ENCODE measurements around the gene OMP.

OMP gene

GRCh38 chr11:77122576-77123212 is 20.1 kb downstream of the OMP start:
- CTCF ChIA-PET = interaction anchor here (1.0 to 14.0 kb wide), 8 partner anchors 3 to 426 kb away, joined by 3 to 209 read pairs (median 6); partner anchors contain the start of gene MYO7A
- POLR2A ChIA-PET = interaction anchor here (1.7 kb wide), 1 partner anchor 56 kb away, joined by 4 read pairs; the partner anchor contains the start of gene CAPN5
- no peak for TF ChIP-seq CTCF (IDR thresholded peaks at IDR 0.05; ENCODE audit: insufficient read depth, low read length, missing control alignments)
- no peak overlapping the region for H3K4me3 ChIP-seq (ENCODE audit: low read depth, low read length)
- no peak for DNase-seq (ENCODE audit: low read depth, low spot score)

- H3K4me3 ChIP-seq (ENCODE audit: low read depth, low read length) = no peak overlapping the region
- no peak for DNase-seq (ENCODE audit: low read depth, low spot score)
- POLR2A ChIA-PET = interaction anchor here (1.7 kb wide), 1 partner anchor 57 kb away, joined by 4 read pairs; the partner anchor contains the start of gene CAPN5
- TF ChIP-seq CTCF (IDR thresholded peaks at IDR 0.05; ENCODE audit: insufficient read depth, low read length, missing control alignments) = no peak
- CTCF ChIA-PET = interaction anchor here (1.0 to 13.5 kb wide), 6 partner anchors 8 to 495 kb away, joined by 3 to 209 read pairs (median 5); no protein-coding TSS in a partner anchor
Observed at GRCh38 chr11:77123591-77123990, 21.0 kb downstream of the OMP start.

- no peak for TF ChIP-seq CTCF (IDR thresholded peaks at IDR 0.05; ENCODE audit: insufficient read depth, low read length, missing control alignments)
- H3K4me3 ChIP-seq (ENCODE audit: low read depth, low read length) = no peak overlapping the region
- POLR2A ChIA-PET = no interaction called here
- CTCF ChIA-PET = interaction anchor here (1.0 to 13.5 kb wide), 4 partner anchors 8 to 495 kb away, joined by 3 to 209 read pairs (median 131); no protein-coding TSS in a partner anchor
- DNase-seq (ENCODE audit: low read depth, low spot score) = no peak
Observed at GRCh38 chr11:77124041-77124440, 21.4 kb downstream of the OMP start.

- DNase-seq (ENCODE audit: low read depth, low spot score) = no peak
- no peak for TF ChIP-seq CTCF (IDR thresholded peaks at IDR 0.05; ENCODE audit: insufficient read depth, low read length, missing control alignments)
- H3K4me3 ChIP-seq (ENCODE audit: low read depth, low read length) = no peak overlapping the region
- POLR2A ChIA-PET = no interaction called here
- CTCF ChIA-PET = interaction anchor here (1.0 to 13.5 kb wide), 4 partner anchors 9 to 494 kb away, joined by 3 to 209 read pairs (median 131); no protein-coding TSS in a partner anchor
Observed at GRCh38 chr11:77124488-77124887, 21.8 kb downstream of the OMP start.

GRCh38 chr11:77125191-77125590 is 22.6 kb downstream of the OMP start:
- CTCF ChIA-PET = interaction anchor here (0.6 to 13.5 kb wide), 4 partner anchors 10 to 424 kb away, joined by 3 to 209 read pairs (median 131); no protein-coding TSS in a partner anchor

More at GRCh38 chr11:77125191-77125590, 22.6 kb downstream of the OMP start:
- H3K4me3 ChIP-seq (ENCODE audit: low read depth, low read length) = no peak overlapping the region
- DNase-seq (ENCODE audit: low read depth, low spot score) = no peak
- TF ChIP-seq CTCF (IDR thresholded peaks at IDR 0.05; ENCODE audit: insufficient read depth, low read length, missing control alignments) = no peak
- POLR2A ChIA-PET = no interaction called here
